Activated CD8-positive, alpha-beta T cell treated with anti-CD3 and anti-CD28 coated beads, Interleukin-2, amount 10 ng/mL, durations not matched to agents 7 days and 5 days (primary cell): ENCODE results near the gene HIRA. TPM values are rescaled to one million over a fixed set of nuclear protein-coding genes. Genes with fewer than 3 reads are reported as not detected.
A peak's percentile ranks its signal among the peaks of the same experiment; 100 is the strongest.

Experiments
- ATAC-seq: fragments of 150-1000 bp; cut with Tn5 transposase; one replicate; pipeline ENCODE4 v1.10.0; 2021; ENCODE audit warnings: moderate library complexity
- CTCF ChIA-PET: fragments of 350-600 bp; sonication (Branson Sonifier 250); formaldehyde crosslinking; loops from one replicate; lab custom pipeline; 2021; ENCODE audit warnings: antibody characterized with exemption; lab: Charles Lee
- POLR2A ChIA-PET: fragments of 350-600 bp; sonication (Branson Sonifier 250); formaldehyde crosslinking; loops from one replicate; lab custom pipeline; 2021; ENCODE audit warnings: antibody characterized with exemption; lab: Charles Lee
- DNase-seq: peaks from one replicate; pipeline ENCODE4 v3.0.0-alpha.2; 2020
- H3K27ac Mint-ChIP-seq: one replicate; pipeline ENCODE4 v1.8.0; 2021; ENCODE audit warnings: mild to moderate bottlenecking, mixed read lengths
- H3K27me3 Mint-ChIP-seq: one replicate; pipeline ENCODE4 v1.8.0; 2021; ENCODE audit warnings: low read depth, mixed read lengths
- H3K36me3 Mint-ChIP-seq: one replicate; pipeline ENCODE4 v1.8.0; 2021; ENCODE audit warnings: low read depth, mixed read lengths
- H3K4me1 Mint-ChIP-seq: one replicate; pipeline ENCODE4 v1.8.0; 2021; ENCODE audit warnings: low read depth, mixed read lengths
- H3K4me3 Mint-ChIP-seq: one replicate; pipeline ENCODE4 v1.8.0; 2021; ENCODE audit warnings: mild to moderate bottlenecking, mixed read lengths
- H3K9me3 Mint-ChIP-seq: one replicate; pipeline ENCODE4 v1.8.0; 2022; ENCODE audit warnings: mixed read lengths; ENCODE audit not compliant: insufficient read depth
- total RNA-seq, 2 experiments: library from RNA; stranded (reverse); gene quantifications; one replicate each; pipeline ENCODE4 v1.2.3, GENCODE V29; 2021

HIRA gene
- total RNA-seq, 2 experiments from 2014 or later = 47.0 to 48.1 TPM

DNA sequence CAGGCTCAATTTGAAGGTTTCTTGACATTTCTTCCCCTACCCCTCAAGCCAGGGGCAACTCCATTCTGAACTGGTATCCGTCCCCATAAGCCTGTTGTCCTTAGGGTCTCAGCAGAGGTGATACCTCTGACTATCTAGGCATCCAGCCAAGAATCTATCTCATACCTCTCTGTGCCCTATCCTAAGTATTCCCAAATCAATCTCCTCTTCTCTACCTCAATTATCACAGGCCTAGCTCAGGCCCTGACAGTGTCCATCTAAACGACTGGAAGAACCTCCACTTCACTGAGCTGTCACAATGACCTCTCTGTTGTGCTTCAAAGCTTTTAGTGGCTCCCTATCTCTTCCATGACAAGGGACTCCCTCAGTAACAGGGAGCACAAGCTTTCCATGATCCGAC is 26.9 kb downstream of the HIRA start:
- Mint-ChIP-seq H3K27ac (no peak overlapping the region), H3K9me3 (no peaks in the 10 kb centered on the region), H3K27me3 (no peaks in the 10 kb centered on the region), H3K4me3 (no peak overlapping the region), H3K36me3 (peaks cover 52% of the 10 kb centered on the region), H3K4me1 (no peaks in the 10 kb centered on the region)
- DNase-seq (no peak), ATAC-seq (no peak)
- POLR2A ChIA-PET = no interaction called here
- CTCF ChIA-PET = no interaction called here

DNA sequence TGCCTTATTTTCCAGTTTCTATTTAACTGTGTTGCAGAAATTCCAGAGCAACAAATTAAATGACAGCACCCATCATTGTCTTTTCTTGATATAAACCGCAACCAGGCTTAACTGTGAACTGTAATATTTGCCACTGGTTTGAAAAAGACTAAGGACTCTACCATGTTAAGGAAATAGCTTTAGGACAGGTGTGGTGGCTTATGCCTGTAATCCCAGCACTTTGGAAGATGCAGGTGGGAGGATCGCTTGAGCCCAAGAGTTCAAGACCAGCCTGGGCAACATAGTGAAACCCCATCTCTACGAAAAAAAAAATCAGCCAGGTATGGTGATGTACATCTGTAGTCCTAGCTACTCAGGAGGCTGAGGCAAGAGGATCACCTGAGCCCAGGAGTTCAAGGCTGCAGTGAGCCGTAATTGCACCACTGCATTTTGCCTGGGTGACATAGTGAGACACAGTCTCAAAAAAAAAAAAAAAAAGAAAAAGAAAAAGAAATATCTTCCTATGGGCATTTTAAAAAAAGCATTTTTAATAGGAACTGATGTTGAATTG is 28.8 kb downstream of the HIRA start:
- POLR2A ChIA-PET = interaction anchor here (0.7 kb wide), 1 partner anchor 8 kb away, joined by 3 read pairs; no protein-coding TSS in a partner anchor
- ATAC-seq = no peak
- Mint-ChIP-seq H3K4me1 (peaks cover 2% of the 10 kb centered on the region), H3K4me3 (no peak overlapping the region), H3K9me3 (no peaks in the 10 kb centered on the region), H3K36me3 (peaks cover 49% of the 10 kb centered on the region), H3K27ac (no peak overlapping the region), H3K27me3 (no peaks in the 10 kb centered on the region)
- DNase-seq = no peak
- CTCF ChIA-PET = no interaction called here

DNA sequence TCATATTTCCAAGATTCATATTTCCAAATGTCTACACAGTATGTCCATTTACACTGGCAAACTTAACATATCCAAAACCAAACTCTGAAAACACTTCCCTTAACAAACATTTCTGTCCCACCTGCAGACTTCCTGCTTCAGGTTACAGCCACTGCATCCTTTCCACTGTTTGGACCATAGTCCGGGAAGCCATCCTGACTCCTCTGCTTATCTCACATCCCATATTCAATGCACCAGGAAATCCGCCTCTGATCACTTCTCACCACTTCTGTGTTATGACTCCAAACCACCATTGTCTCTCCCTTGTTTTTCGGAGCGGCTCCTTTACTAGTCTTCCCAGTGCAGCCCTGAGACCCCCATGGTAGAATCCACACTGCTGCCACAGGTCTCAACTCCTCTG is 30.1 kb downstream of the HIRA start:
- H3K4me3 Mint-ChIP-seq = no peak overlapping the region
- H3K36me3 Mint-ChIP-seq = peaks cover 44% of the 10 kb centered on the region
- ATAC-seq = no peak
- ChIA-PET POLR2A (no interaction called here), CTCF (no interaction called here)
- H3K4me1 Mint-ChIP-seq = peaks cover 2% of the 10 kb centered on the region
- H3K27me3 Mint-ChIP-seq = no peaks in the 10 kb centered on the region
- H3K27ac Mint-ChIP-seq = peak overlapping the region; percentile 45
- DNase-seq = no peak
- H3K9me3 Mint-ChIP-seq = no peaks in the 10 kb centered on the region

DNA sequence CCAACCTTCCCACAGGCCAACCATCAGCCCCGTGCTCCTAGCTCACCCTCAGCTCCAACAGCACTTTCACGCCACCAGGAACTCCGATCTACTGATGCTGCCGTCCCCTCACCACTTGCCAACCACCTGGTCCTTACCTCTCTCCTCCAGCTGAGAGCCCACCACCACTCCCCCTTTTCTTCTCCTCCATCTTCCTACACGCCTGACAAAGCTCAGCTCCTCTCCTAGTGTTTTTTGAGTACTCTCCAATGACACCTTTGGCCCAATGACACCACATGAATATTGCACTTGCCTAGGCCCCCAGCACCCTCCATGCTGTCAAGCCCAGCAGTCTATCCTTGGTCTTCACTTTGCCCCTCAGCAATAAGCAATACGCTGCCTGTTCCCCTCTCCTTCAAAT is 30.7 kb downstream of the HIRA start:
- POLR2A ChIA-PET = no interaction called here
- CTCF ChIA-PET = no interaction called here
- H3K27ac Mint-ChIP-seq = peak overlapping the region; percentile 45
- DNase-seq (no peak), ATAC-seq (no peak)
- H3K27me3 Mint-ChIP-seq = no peaks in the 10 kb centered on the region
- no peaks in the 10 kb centered on the region for H3K9me3 Mint-ChIP-seq
- H3K36me3 Mint-ChIP-seq = peaks cover 41% of the 10 kb centered on the region
- H3K4me1 Mint-ChIP-seq = peaks cover 2% of the 10 kb centered on the region
- no peak overlapping the region for H3K4me3 Mint-ChIP-seq

DNA sequence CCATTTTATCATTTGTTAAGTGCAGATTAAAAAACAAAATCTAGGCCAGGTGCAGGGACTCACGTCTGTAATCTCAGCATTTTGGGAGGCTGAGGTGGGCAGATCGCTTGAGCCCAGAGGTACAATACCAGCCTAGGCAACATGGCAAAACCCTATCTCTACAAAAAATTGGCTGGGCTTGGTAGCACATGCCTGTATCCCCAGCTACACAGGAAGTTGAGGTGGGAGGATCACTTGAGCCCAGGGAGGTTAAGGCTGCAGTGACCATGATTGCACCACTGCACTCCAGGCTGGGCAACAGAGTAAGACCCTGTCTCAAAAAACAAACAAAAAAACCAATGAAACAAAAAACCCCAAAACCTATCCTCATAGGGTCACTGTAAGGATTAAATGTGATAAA is 32.9 kb downstream of the HIRA start:
- no peaks in the 10 kb centered on the region for H3K27me3 Mint-ChIP-seq
- CTCF ChIA-PET = interaction anchor here (2.4 kb wide), 1 partner anchor 79 kb away, joined by 6 read pairs; no protein-coding TSS in a partner anchor
- no peak for DNase-seq
- no peak for ATAC-seq
- H3K4me1 Mint-ChIP-seq = peaks cover 2% of the 10 kb centered on the region
- H3K36me3 Mint-ChIP-seq = peaks cover 41% of the 10 kb centered on the region
- no peak overlapping the region for H3K27ac Mint-ChIP-seq
- POLR2A ChIA-PET = no interaction called here
- H3K4me3 Mint-ChIP-seq = no peak overlapping the region
- H3K9me3 Mint-ChIP-seq = no peaks in the 10 kb centered on the region

DNA sequence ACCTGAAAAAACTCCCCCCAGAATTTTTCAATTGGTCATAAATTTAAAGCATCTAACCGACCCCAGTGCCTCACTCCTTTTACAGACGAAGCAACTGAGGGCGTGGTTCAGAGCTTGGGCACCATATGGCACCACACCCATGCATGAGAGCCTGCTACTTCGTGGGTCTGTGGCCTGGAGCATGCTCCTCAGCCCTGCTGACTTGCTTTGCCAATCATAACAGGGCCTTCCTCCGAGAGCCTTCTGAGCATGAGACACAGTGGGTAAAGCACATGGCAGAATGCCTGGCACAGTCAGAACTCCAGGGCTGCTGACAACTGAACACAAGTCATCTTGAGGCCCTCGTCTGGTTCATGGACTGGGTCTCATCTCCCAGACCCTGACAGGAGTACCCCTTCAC is 33.3 kb downstream of the HIRA start:
- peaks cover 2% of the 10 kb centered on the region for H3K4me1 Mint-ChIP-seq
- no peak overlapping the region for H3K27ac Mint-ChIP-seq
- CTCF ChIA-PET = interaction anchor here (2.4 kb wide), 1 partner anchor 79 kb away, joined by 6 read pairs; no protein-coding TSS in a partner anchor
- no peak overlapping the region for H3K4me3 Mint-ChIP-seq
- peaks cover 45% of the 10 kb centered on the region for H3K36me3 Mint-ChIP-seq
- no peak for DNase-seq
- POLR2A ChIA-PET = no interaction called here
- ATAC-seq = no peak
- no peaks in the 10 kb centered on the region for H3K9me3 Mint-ChIP-seq
- H3K27me3 Mint-ChIP-seq = no peaks in the 10 kb centered on the region

DNA sequence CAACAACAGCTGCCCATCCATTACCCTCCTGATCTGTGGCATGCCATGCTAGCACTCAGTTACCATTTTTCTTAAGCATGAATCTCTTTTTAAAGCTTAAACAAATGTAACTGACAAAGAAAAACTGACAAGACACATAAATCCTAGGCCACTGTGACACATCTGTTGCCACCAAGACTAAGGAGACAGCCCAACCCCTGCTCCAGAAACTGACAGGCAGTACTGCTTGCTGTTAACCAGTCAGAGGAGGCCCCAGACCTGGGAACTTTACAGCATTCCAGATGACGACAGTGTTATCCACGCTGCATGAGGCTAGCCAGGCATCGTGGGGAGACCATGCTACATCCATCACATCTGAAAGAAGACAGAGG is 33.8 kb downstream of the HIRA start:
- Mint-ChIP-seq H3K36me3 (peaks cover 48% of the 10 kb centered on the region), H3K4me1 (peaks cover 2% of the 10 kb centered on the region), H3K4me3 (no peak overlapping the region), H3K27ac (no peak overlapping the region), H3K27me3 (no peaks in the 10 kb centered on the region), H3K9me3 (no peaks in the 10 kb centered on the region)
- ATAC-seq = no peak
- ChIA-PET CTCF (interaction anchor here (0.7 to 2.4 kb wide), 2 partner anchors 80 to 99 kb away, joined by 3 to 6 read pairs; no protein-coding TSS in a partner anchor), POLR2A (no interaction called here)
- no peak for DNase-seq

DNA sequence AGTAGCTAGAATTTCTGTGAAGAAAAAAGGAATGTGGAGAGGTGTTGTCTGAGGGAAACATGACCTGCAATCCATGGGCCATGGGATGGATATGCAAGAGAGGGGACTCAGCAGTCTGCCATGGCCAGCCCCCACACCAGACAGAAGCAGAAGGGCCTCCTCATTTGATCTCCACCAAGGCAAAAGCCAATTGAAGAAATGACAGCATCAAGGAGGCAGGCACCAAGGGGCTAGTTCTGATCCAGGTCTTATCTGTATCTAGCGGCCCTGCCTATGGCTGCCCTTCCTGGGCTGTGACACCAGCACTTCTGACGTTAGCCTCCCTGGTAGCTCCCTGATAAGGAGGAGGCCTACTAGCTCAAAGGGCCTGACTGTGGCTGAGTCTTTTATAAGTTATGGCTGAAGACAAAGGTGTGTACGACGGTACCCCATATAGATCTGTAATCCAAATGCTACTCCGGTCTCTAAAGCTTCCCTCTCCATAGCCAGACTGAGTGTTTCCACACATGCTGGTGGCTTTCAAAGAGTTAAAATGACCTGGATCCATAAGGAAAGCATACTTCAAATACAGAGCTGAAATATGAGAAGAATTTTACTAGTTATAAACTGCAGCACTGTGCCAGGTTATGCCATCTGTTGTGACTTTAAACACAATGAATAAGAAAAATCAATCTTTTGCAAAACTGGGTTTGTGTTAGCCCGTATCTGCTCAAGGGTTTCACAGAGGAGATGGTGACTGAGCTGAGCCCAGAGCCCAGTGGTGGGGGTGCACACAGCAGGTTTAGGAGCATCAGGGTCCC is 34.4 kb downstream of the HIRA start:
- H3K27me3 Mint-ChIP-seq = no peaks in the 10 kb centered on the region
- POLR2A ChIA-PET = no interaction called here
- CTCF ChIA-PET = interaction anchor here (0.7 to 2.4 kb wide), 3 partner anchors 16 to 99 kb away, joined by 3 to 6 read pairs (median 4); no protein-coding TSS in a partner anchor
- DNase-seq (no peak), ATAC-seq (no peak)
- no peak overlapping the region for H3K27ac Mint-ChIP-seq
- peaks cover 2% of the 10 kb centered on the region for H3K4me1 Mint-ChIP-seq
- H3K9me3 Mint-ChIP-seq = no peaks in the 10 kb centered on the region
- peaks cover 52% of the 10 kb centered on the region for H3K36me3 Mint-ChIP-seq
- H3K4me3 Mint-ChIP-seq = no peak overlapping the region

DNA sequence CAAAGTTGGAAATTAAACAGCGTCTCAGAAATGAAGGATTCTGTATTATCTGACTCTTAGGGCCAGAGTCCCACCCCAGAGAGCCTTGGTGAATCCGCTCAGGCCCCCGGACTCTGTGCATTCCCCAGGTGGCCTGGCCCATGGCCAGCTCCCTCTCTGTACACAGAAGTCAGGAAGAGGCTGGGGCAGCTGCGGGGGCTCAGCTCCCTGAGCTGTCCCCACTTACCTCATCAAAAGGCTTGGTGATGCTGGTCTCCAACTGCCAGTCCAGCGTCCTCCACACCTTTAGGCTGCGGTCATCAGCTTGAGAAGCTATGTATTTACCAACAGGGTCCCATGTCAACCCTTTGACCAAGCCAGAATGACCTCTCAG is 35.0 kb downstream of the HIRA start:
- Mint-ChIP-seq H3K9me3 (no peaks in the 10 kb centered on the region), H3K27ac (no peak overlapping the region), H3K4me3 (no peak overlapping the region), H3K27me3 (no peaks in the 10 kb centered on the region), H3K4me1 (peaks cover 2% of the 10 kb centered on the region), H3K36me3 (peaks cover 46% of the 10 kb centered on the region)
- ChIA-PET CTCF (interaction anchor here (1.3 to 2.4 kb wide), 2 partner anchors 16 to 81 kb away, joined by 4 to 6 read pairs; no protein-coding TSS in a partner anchor), POLR2A (no interaction called here)
- no peak for ATAC-seq
- no peak for DNase-seq

DNA sequence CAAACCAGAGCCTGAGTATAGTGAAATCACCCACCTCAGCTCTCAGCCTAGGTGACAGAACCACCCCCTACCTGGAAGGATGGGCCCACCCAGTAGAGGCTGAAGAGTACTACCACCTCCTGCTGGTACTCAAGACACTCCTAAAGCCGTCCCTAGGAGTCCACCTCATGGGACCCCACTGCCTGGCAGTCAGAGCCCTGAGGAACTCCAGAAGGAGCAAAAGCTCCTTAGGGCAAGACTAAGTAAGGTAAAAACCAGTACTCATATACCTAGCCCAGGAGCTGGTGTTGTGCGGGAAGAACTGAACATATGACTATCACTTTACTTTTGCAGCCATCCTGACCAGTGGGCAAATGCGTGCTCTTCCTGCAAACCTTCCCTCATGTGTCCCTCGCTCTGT is 36.3 kb downstream of the HIRA start:
- no peak for ATAC-seq
- H3K4me1 Mint-ChIP-seq = peaks cover 2% of the 10 kb centered on the region
- H3K4me3 Mint-ChIP-seq = no peak overlapping the region
- H3K36me3 Mint-ChIP-seq = peaks cover 41% of the 10 kb centered on the region
- no peak for DNase-seq
- H3K9me3 Mint-ChIP-seq = no peaks in the 10 kb centered on the region
- ChIA-PET POLR2A (interaction anchor here (0.8 to 1.2 kb wide), 2 partner anchors 8 to 49 kb away, joined by 3 read pairs; no protein-coding TSS in a partner anchor), CTCF (interaction anchor here (0.9 kb wide), 1 partner anchor 9 kb away, joined by 3 read pairs; no protein-coding TSS in a partner anchor)
- H3K27ac Mint-ChIP-seq = no peak overlapping the region
- H3K27me3 Mint-ChIP-seq = no peaks in the 10 kb centered on the region

DNA sequence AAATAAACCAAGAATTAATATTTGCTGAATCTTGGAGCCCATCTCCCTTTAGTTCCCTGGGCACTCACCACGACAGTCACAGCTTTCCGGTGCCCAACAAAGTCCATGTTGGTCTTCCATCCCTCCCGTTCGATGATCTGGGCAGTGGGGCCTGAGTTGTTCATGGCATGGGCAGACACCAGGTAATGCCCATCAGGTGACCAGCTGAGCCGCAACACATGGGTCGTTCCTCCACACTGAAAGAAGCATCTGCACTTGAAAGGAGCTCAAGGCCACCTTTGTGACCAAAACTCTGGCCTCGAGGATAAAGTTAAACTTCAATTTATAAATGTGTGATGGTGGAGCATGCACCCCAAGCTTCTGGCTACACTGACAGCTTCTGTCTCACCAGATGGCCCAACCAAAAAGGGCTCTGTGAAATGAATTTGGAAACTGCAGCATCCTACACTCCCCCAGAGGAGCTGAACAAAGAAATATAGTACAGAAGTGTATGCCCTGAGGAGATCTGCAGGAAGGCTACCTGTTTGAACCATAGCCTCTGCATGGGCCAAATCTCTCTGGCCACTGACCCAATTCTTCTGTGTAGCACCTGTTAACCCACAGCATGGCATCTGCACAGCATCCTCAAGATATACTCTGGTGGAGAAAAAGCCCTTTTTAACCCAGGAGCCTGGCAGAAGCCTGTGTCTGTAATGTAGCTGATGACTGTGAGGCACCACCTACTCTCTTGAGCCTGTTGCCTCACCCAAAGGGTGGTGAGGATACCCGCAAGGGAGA is 37.1 kb downstream of the HIRA start:
- H3K4me3 Mint-ChIP-seq = no peak overlapping the region
- POLR2A ChIA-PET = interaction anchor here (0.6 to 1.0 kb wide), 3 partner anchors 9 to 40 kb away, joined by 3 read pairs; no protein-coding TSS in a partner anchor
- peaks cover 46% of the 10 kb centered on the region for H3K36me3 Mint-ChIP-seq
- peaks cover 2% of the 10 kb centered on the region for H3K4me1 Mint-ChIP-seq
- CTCF ChIA-PET = no interaction called here
- DNase-seq (no peak), ATAC-seq (no peak)
- H3K27me3 Mint-ChIP-seq = no peaks in the 10 kb centered on the region
- H3K9me3 Mint-ChIP-seq = no peaks in the 10 kb centered on the region
- H3K27ac Mint-ChIP-seq = no peak overlapping the region
